PC-3 (cell line): Measurements from ENCODE around the gene NCL. TPM values are rescaled to one million over a fixed set of nuclear protein-coding genes. Genes with fewer than 3 reads are reported as not detected.

Source experiments
- ATAC-seq: fragments of 200-7000 bp; cut with Tn5 transposase; 2 replicates; pipeline ENCODE4 v1.9.1; 2020; ENCODE audit warnings: mild to moderate bottlenecking, moderate library complexity
- BruUV-seq: library from RNA; stranded (reverse); fragments of 400-500 nt; replicated peaks from 2 replicates; lab custom pipeline; 2021; lab: Mats Ljungman, UMichigan
- CTCF ChIA-PET: fragments of 300-600 bp; sonication (Branson Sonifier 250); formaldehyde crosslinking; loops from one replicate; lab custom pipeline; 2022; ENCODE audit warnings: antibody characterized with exemption; lab: Charles Lee
- POLR2A ChIA-PET: fragments of 300-600 bp; sonication (Branson Sonifier 250); formaldehyde crosslinking; loops from one replicate; lab custom pipeline; 2022; ENCODE audit warnings: antibody characterized with exemption; ENCODE audit not compliant: unreplicated experiment; lab: Charles Lee
- DNase-seq: peaks from one replicate; pipeline ENCODE4 v3.0.0-alpha.2; 2015
- H2AFZ ChIP-seq: fragments of 300-600 bp; sonication (generic); 2 replicates; pipeline ENCODE4 v1.6.0; 2016; ENCODE audit warnings: antibody characterized with exemption, low read length
- H3F3A ChIP-seq: fragments of 300-600 bp; sonication (generic); one replicate; pipeline ENCODE4 v1.6.0; 2017; ENCODE audit warnings: antibody characterized with exemption, low read length, control low read depth, mild to moderate bottlenecking; ENCODE audit not compliant: unreplicated experiment
- H3K27ac ChIP-seq: fragments of 300-600 bp; sonication (generic); 2 replicates; pipeline ENCODE4 v1.5.1; 2016; ENCODE audit warnings: mild to moderate bottlenecking, low read length
- H3K27me3 ChIP-seq: fragments of 300-600 bp; sonication (generic); 2 replicates; pipeline ENCODE4 v1.6.1; 2016; ENCODE audit warnings: low read length, mixed read lengths
- H3K36me3 ChIP-seq: fragments of 300-600 bp; sonication (generic); 2 replicates; pipeline ENCODE4 v1.6.1; 2016; ENCODE audit warnings: low read depth, mixed run types, low read length, mixed read lengths
- H3K4me1 ChIP-seq: fragments of 300-600 bp; sonication (generic); 2 replicates; pipeline ENCODE4 v1.5.1; 2016; ENCODE audit warnings: low read length; ENCODE audit not compliant: insufficient read depth
- H3K4me2 ChIP-seq: fragments of 300-600 bp; sonication (generic); 2 replicates; pipeline ENCODE4 v1.6.0; 2016; ENCODE audit warnings: low read length
- H3K4me3 ChIP-seq: fragments of 300-600 bp; sonication (generic); 2 replicates; pipeline ENCODE4 v1.5.1; 2016; ENCODE audit warnings: mild to moderate bottlenecking, low read length, mixed read lengths
- H3K79me2 ChIP-seq: fragments of 300-600 bp; sonication (generic); 2 replicates; pipeline ENCODE4 v1.6.1; 2017; ENCODE audit warnings: low read length, mixed read lengths
- H3K9ac ChIP-seq: fragments of 300-600 bp; sonication (generic); 2 replicates; pipeline ENCODE4 v1.6.0; 2016; ENCODE audit warnings: mild to moderate bottlenecking, low read length
- H3K9me2 ChIP-seq: fragments of 300-600 bp; sonication (generic); replicated peaks from 2 replicates; pipeline ENCODE4 v1.6.1; 2016; ENCODE audit warnings: mixed run types, low read length, mixed read lengths
- H3K9me3 ChIP-seq: fragments of 300-600 bp; sonication (generic); 2 replicates; pipeline ENCODE4 v1.6.1; 2016; ENCODE audit warnings: low read length, mixed read lengths
- H4K20me1 ChIP-seq: fragments of 300-600 bp; sonication (generic); 2 replicates; pipeline ENCODE4 v1.6.1; 2016; ENCODE audit warnings: low read length, mixed read lengths
- CTCF ChIP-seq: fragments of 300-600 bp; sonication (generic); conservative IDR thresholded peaks from 2 replicates; pipeline ENCODE4 v1.5.1; 2017; ENCODE audit warnings: antibody characterized with exemption, low read depth, mild to moderate bottlenecking, low read length
- EZH2 ChIP-seq: fragments of 300-600 bp; sonication (generic); IDR thresholded peaks from one replicate; pipeline ENCODE4 v1.6.1; 2017; ENCODE audit warnings: antibody characterized with exemption, mild to moderate bottlenecking, low read length; ENCODE audit not compliant: unreplicated experiment
- EZH2phosphoT487 ChIP-seq: fragments of 300-600 bp; sonication (generic); IDR thresholded peaks from 2 replicates; pipeline ENCODE4 v1.6.1; 2018; ENCODE audit warnings: mild to moderate bottlenecking, antibody characterized with exemption, low read length, borderline replicate concordance
- intact Hi-C: fragments of 100-400 bp; cut with micrococcal nuclease; formaldehyde crosslinking; loops from 2 replicates; pipeline ENCODE4 v1.9.0; 2023
- total RNA-seq: library from RNA; depleted of rRNA; stranded (reverse); fragments of >200 nt; gene quantifications from 2 replicates; pipeline ENCODE4 v1.2.3, GENCODE V29; 2014

The NCL gene
- total RNA-seq, 1 experiment from 2014 or later = 430 TPM

DNA sequence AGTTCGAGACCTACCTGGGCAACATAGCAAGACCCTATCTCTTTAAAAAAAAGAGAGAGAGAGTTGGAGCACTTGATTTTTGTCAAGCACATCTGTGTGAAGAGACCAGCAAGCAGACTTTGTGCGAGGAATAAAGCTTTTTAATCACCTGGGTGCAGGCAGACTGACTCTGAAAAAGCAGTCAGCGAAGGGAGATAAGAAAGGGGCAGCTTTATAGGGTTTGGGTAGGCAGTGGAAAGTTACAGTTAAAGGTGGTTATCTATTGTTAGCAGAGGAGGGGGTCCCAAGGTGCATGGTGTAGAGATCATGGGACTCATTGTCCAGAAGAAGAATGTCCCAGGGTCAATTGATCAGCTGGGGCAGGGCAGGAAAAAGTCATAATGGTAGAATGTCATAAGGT is 34.4 kb downstream of the NCL start:
- no peaks in the 10 kb centered on the region for H3K79me2 ChIP-seq
- peaks cover 6% of the 10 kb centered on the region; the same call in 1 of the 2 replicates for H3K4me1 ChIP-seq
- ATAC-seq = no peak
- intact Hi-C loops = no loop called here
- no peaks in the 10 kb centered on the region for H3K27me3 ChIP-seq
- no peak overlapping the region for H3K27ac ChIP-seq
- no peaks in the 10 kb centered on the region for H3F3A ChIP-seq
- H3K4me2 ChIP-seq = no peak overlapping the region
- ChIA-PET POLR2A (no interaction called here), CTCF (no interaction called here)
- H4K20me1 ChIP-seq = no peaks in the 10 kb centered on the region
- H3K9ac ChIP-seq = no peak overlapping the region
- no peak overlapping the region for H3K4me3 ChIP-seq
- no peaks in the 10 kb centered on the region for H3K9me2 ChIP-seq
- TF ChIP-seq CTCF (no peak), EZH2 (no peak), EZH2phosphoT487 (no peak)
- H3K9me3 ChIP-seq = no peaks in the 10 kb centered on the region
- BruUV-seq = no TSS peak
- no peak for DNase-seq
- H3K36me3 ChIP-seq = no peaks in the 10 kb centered on the region
- no peak overlapping the region for H2AFZ ChIP-seq

DNA sequence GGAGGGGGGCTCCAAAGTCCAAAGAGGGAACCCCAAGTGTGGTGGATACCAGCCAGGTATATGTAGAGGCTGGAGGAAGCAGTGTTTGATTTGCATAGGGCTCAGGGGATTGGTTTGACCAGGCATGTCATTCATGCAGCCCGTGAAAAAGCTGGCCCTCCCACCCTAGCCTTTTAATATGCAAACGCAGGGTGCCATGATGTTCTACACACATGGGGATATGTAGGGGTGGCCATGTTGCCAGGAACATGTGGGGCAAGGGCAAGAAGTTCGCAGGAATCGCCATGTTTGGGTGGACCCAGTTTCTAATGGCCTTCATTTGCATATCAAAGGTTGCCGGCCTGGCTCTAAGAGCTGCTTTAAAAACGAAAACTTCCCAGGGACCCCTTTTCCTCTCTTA is 35.1 kb downstream of the NCL start:
- H4K20me1 ChIP-seq = no peaks in the 10 kb centered on the region
- DNase-seq = no peak
- H3K4me2 ChIP-seq = no peak overlapping the region
- no peak overlapping the region for H3K4me3 ChIP-seq
- BruUV-seq = no TSS peak
- no peaks in the 10 kb centered on the region for H3K79me2 ChIP-seq
- H3K9ac ChIP-seq = no peak overlapping the region
- no peaks in the 10 kb centered on the region for H3K27me3 ChIP-seq
- no peak for TF ChIP-seq EZH2
- no peak for TF ChIP-seq EZH2phosphoT487
- TF ChIP-seq CTCF = no peak
- H3K4me1 ChIP-seq = peaks cover 6% of the 10 kb centered on the region; the same call in 1 of the 2 replicates
- ChIA-PET POLR2A (no interaction called here), CTCF (no interaction called here)
- H3K9me2 ChIP-seq = no peaks in the 10 kb centered on the region
- H3F3A ChIP-seq = no peaks in the 10 kb centered on the region
- no peak overlapping the region for H3K27ac ChIP-seq
- no peaks in the 10 kb centered on the region for H3K9me3 ChIP-seq
- no peak for ATAC-seq
- intact Hi-C loops = no loop called here
- no peak overlapping the region for H2AFZ ChIP-seq
- no peaks in the 10 kb centered on the region for H3K36me3 ChIP-seq

DNA sequence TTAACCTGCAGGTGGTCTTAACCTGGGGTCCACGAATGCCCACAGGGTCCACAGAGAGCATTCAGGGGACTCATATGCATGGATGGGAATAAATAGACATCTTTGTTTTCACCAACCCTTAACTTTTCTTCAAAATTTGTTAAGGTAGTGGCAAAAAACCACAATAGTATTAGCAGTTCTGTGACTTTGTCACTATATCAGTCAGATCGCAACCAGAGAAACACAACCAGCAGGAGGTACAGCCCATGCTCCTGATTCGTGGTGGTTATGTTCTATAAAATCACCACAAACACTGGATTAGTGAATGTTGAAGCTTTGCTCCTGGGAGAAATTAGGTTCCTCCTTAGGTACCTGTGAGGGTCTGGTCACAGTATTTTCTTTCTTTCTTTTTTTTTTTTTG is 37.2 kb downstream of the NCL start:
- Histone ChIP-seq H3K4me3 (no peak overlapping the region), H3K27me3 (no peaks in the 10 kb centered on the region), H3K4me1 (peaks cover 6% of the 10 kb centered on the region; the same call in 1 of the 2 replicates), H3K79me2 (no peaks in the 10 kb centered on the region), H2AFZ (no peak overlapping the region), H3K27ac (no peak overlapping the region), H3F3A (no peaks in the 10 kb centered on the region), H3K9ac (no peak overlapping the region), H4K20me1 (no peaks in the 10 kb centered on the region), H3K4me2 (no peak overlapping the region), H3K9me2 (no peaks in the 10 kb centered on the region), H3K9me3 (no peaks in the 10 kb centered on the region), H3K36me3 (no peaks in the 10 kb centered on the region)
- ChIA-PET POLR2A (no interaction called here), CTCF (no interaction called here)
- TF ChIP-seq EZH2phosphoT487 (no peak), EZH2 (no peak), CTCF (no peak)
- BruUV-seq = no TSS peak
- DNase-seq (no peak), ATAC-seq (no peak)
- intact Hi-C loops = no loop called here
